Hepatocyte (in vitro differentiated cells): ENCODE measurements around the gene VPS33B. TPM values are rescaled to one million over a fixed set of nuclear protein-coding genes. Genes with fewer than 3 reads are reported as not detected.
A peak's percentile ranks its signal among the peaks of the same experiment; 100 is the strongest.

Experiments used
- DNase-seq: peaks from one replicate; pipeline ENCODE4 v3.0.0-alpha.2; 2016; ENCODE audit warnings: low spot score
- H2AFZ ChIP-seq: fragments of 200-600 bp; sonication (generic); 2 replicates; pipeline ENCODE4 v1.6.0; 2016; ENCODE audit warnings: antibody characterized with exemption, mild to moderate bottlenecking
- H3K27ac ChIP-seq: fragments of 200-600 bp; sonication (generic); 2 replicates; pipeline ENCODE4 v1.5.1; 2016; ENCODE audit warnings: mild to moderate bottlenecking
- H3K27me3 ChIP-seq: fragments of 200-600 bp; sonication (generic); 2 replicates; pipeline ENCODE4 v1.6.1; 2016
- H3K36me3 ChIP-seq: fragments of 200-600 bp; sonication (generic); replicated peaks from 2 replicates; pipeline ENCODE4 v1.5.1; 2016; ENCODE audit warnings: low read depth; ENCODE audit not compliant: insufficient read depth
- H3K4me1 ChIP-seq: fragments of 200-600 bp; sonication (generic); 2 replicates; pipeline ENCODE4 v1.5.1; 2016; ENCODE audit warnings: mild to moderate bottlenecking, moderate library complexity; ENCODE audit not compliant: insufficient read depth
- H3K4me2 ChIP-seq: fragments of 200-600 bp; sonication (generic); 2 replicates; pipeline ENCODE4 v1.6.0; 2016
- H3K4me3 ChIP-seq: fragments of 200-600 bp; sonication (generic); 2 replicates; pipeline ENCODE4 v1.5.1; 2016; ENCODE audit warnings: mild to moderate bottlenecking
- H3K79me2 ChIP-seq: fragments of 200-600 bp; sonication (generic); 2 replicates; pipeline ENCODE4 v1.6.0; 2017; ENCODE audit warnings: mild to moderate bottlenecking
- H3K9me2 ChIP-seq: fragments of 200-600 bp; sonication (generic); replicated peaks from 2 replicates; pipeline ENCODE4 v1.6.0; 2017; ENCODE audit warnings: mild to moderate bottlenecking; ENCODE audit not compliant: insufficient read depth
- H3K9me3 ChIP-seq: fragments of 200-600 bp; sonication (generic); 2 replicates; pipeline ENCODE4 v1.5.1; 2016; ENCODE audit warnings: low read depth, mild to moderate bottlenecking
- H4K20me1 ChIP-seq: fragments of 200-600 bp; sonication (generic); 2 replicates; pipeline ENCODE4 v1.6.0; 2016; ENCODE audit warnings: mild to moderate bottlenecking; ENCODE audit not compliant: insufficient read depth, poor library complexity, severe bottlenecking
- CTCF ChIP-seq: fragments of 200-600 bp; sonication (generic); IDR thresholded peaks from 2 replicates; pipeline ENCODE4 v1.5.1; 2016; ENCODE audit warnings: antibody characterized with exemption, mild to moderate bottlenecking; ENCODE audit not compliant: poor library complexity
- EZH2 ChIP-seq: fragments of 200-600 bp; sonication (generic); IDR thresholded peaks from 2 replicates; pipeline ENCODE4 v1.6.1; 2016; ENCODE audit warnings: antibody characterized with exemption, mild to moderate bottlenecking, borderline replicate concordance
- EZH2phosphoT487 ChIP-seq: fragments of 200-600 bp; sonication (generic); IDR thresholded peaks from one replicate; pipeline ENCODE4 v1.6.1; 2018; ENCODE audit warnings: antibody characterized with exemption, mild to moderate bottlenecking, low read depth, moderate library complexity; ENCODE audit not compliant: unreplicated experiment, severe bottlenecking
- WGBS: methylation state at CpG from one replicate; pipeline ENCODE4 v1.1.6; 2016; ENCODE audit warnings: low lambda C conversion rate; ENCODE audit errors: missing lambda C conversion rate; 5-methylcytosine and 5-hydroxymethylcytosine counted together
- polyA plus RNA-seq: library from polyadenylated mRNA; unstranded; fragments of >200 nt; fragmentation: Nextera tagmentation; extraction: Ambion mirVana; gene quantifications from 2 replicates; pipeline ENCODE4 v1.2.1, GENCODE V29; 2016
- total RNA-seq: library from RNA; depleted of rRNA; stranded (reverse); fragments of >200 nt; gene quantifications from 2 replicates; pipeline ENCODE4 v1.2.3, GENCODE V29; 2014

Gene VPS33B
- total and polyA plus RNA-seq, 2 experiments from 2014 or later, result 7.8 to 11.7 TPM

GRCh38 chr15:91023720-91024119 lies 1.3 kb upstream of the VPS33B start:
- Histone ChIP-seq H3K4me3 (no peak overlapping the region), H3K27ac (no peak overlapping the region), H3K4me1 (peaks cover 11% of the 10 kb centered on the region), H4K20me1 (no peaks in the 10 kb centered on the region), H3K79me2 (peaks cover 32% of the 10 kb centered on the region), H2AFZ (no peak overlapping the region), H3K9me2 (no peaks in the 10 kb centered on the region), H3K4me2 (no peak overlapping the region), H3K36me3 (no peaks in the 10 kb centered on the region), H3K9me3 (no peaks in the 10 kb centered on the region), H3K27me3 (no peaks in the 10 kb centered on the region)
- DNase-seq, result no peak
- WGBS, result 93% methylated on average over 6 of the region's 7 CpGs
- no peak for TF ChIP-seq EZH2phosphoT487
- no peak for TF ChIP-seq CTCF

- H3K27ac ChIP-seq, result peak overlapping the region; percentile 68
- H3K9me2 ChIP-seq, result no peaks in the 10 kb centered on the region
- DNase-seq, result no peak
- peaks cover 11% of the 10 kb centered on the region for H3K4me1 ChIP-seq
- no peaks in the 10 kb centered on the region for H3K27me3 ChIP-seq
- peak overlapping the region; percentile 83 for H3K4me2 ChIP-seq
- peak overlapping the region; percentile 89 for H2AFZ ChIP-seq
- 69% methylated on average over 1 of the region's 1 CpG for WGBS
- TF ChIP-seq CTCF (no peak), EZH2phosphoT487 (no peak), EZH2 (no peak)
- no peaks in the 10 kb centered on the region for H3K36me3 ChIP-seq
- H4K20me1 ChIP-seq, result no peaks in the 10 kb centered on the region
- H3K4me3 ChIP-seq, result peak overlapping the region; percentile 46
- peaks cover 40% of the 10 kb centered on the region for H3K79me2 ChIP-seq
- no peaks in the 10 kb centered on the region for H3K9me3 ChIP-seq
Measured at GRCh38 chr15:91022832-91023129, 387 bp upstream of the VPS33B start.

GRCh38 chr15:91021516-91022074 lies 799 bp downstream of the VPS33B start:
- Histone ChIP-seq H3K9me3 (no peaks in the 10 kb centered on the region), H3K4me3 (peak overlapping the region; percentile 46), H4K20me1 (no peaks in the 10 kb centered on the region), H3K4me1 (peaks cover 11% of the 10 kb centered on the region), H3K27ac (peak overlapping the region; percentile 68), H2AFZ (peak overlapping the region; percentile 89), H3K4me2 (peak overlapping the region; percentile 83), H3K79me2 (peaks cover 40% of the 10 kb centered on the region), H3K9me2 (no peaks in the 10 kb centered on the region), H3K27me3 (no peaks in the 10 kb centered on the region), H3K36me3 (no peaks in the 10 kb centered on the region)
- TF ChIP-seq EZH2, result no peak
- TF ChIP-seq EZH2phosphoT487, result no peak
- no peak for TF ChIP-seq CTCF
- WGBS, result 10% methylated on average over 4 of the region's 4 CpGs
- no peak for DNase-seq

- no peaks in the 10 kb centered on the region for H3K27me3 ChIP-seq
- no peaks in the 10 kb centered on the region for H3K9me2 ChIP-seq
- no peaks in the 10 kb centered on the region for H3K9me3 ChIP-seq
- 92% methylated on average over 3 of the region's 3 CpGs for WGBS
- H3K4me3 ChIP-seq, result no peak overlapping the region
- H3K36me3 ChIP-seq, result no peaks in the 10 kb centered on the region
- H2AFZ ChIP-seq, result no peak overlapping the region
- no peak for DNase-seq
- peaks cover 11% of the 10 kb centered on the region for H3K4me1 ChIP-seq
- no peak overlapping the region for H3K27ac ChIP-seq
- H3K4me2 ChIP-seq, result no peak overlapping the region
- no peaks in the 10 kb centered on the region for H4K20me1 ChIP-seq
- H3K79me2 ChIP-seq, result peaks cover 40% of the 10 kb centered on the region
- TF ChIP-seq EZH2phosphoT487 (no peak), CTCF (no peak), EZH2 (no peak)
Measured at GRCh38 chr15:91018158-91018557, 4.2 kb downstream of the VPS33B start.
